COLO668 (cell line): ENCODE data around the gene ATIC.

Experiments used
- DNase-seq: peaks from one replicate; lab custom pipeline; 2025; ENCODE audit not compliant: unreplicated experiment; lab: John Stamatoyannopoulos, UW

ATIC gene

DNA sequence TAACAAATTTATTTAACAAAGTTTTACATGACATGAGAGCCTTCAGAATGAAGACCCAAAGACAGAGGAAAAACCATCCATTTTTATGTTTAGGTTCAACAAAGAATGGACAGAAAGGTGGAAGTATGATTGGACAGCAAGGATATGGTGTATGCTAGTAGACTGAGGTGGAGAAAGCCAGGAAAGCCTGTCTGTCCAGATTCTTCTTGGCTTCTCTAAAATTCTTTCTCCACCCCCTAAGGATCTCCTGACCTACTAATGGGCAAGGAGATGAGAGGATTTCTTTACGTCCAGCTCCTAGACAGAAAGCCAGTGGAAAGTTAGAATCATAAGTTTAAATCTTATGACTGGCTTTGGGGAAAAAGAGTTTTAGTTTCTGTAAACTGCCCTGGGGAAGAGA, 3.0 kb downstream of the ATIC start:
- no peak for DNase-seq

DNA sequence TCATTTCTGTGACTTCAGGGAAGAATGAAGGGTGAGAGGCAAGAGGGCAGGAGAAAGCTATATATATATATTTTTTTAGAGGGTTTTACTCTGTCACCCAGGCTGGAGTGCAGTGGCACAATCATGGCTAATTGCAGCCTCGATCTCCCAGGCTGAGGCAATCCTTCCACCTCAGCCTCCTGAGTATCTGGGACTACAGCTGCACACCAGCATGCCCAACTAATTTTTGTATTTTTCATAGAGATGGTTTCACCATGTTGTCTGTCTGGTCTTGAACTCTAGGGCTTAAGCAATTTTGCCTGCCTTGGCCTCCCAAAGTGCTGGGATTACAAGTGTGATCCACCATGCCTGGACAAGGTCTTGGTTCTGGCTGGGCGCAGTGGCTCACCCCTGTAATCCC, 3.4 kb downstream of the ATIC start:
- DNase-seq = no peak

DNA sequence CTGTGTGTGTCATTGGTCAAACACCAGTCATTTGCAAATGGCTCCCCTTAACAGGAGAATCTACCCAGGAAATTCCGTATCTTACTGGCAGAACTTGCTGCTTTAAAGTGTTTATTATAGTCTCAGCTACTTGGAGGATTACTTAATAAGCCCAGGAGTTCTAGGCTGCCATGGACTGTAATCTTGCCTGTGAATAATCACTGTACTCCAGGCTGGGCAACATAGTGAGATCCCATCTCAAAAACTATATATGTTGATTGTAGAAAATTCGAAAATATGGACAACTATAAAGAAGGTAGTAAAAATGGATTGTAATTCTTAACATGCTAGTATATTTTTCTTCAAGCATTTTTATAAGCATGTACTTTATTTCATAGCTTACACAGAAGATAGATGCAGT, 4.5 kb downstream of the ATIC start:
- DNase-seq = no peak

DNA sequence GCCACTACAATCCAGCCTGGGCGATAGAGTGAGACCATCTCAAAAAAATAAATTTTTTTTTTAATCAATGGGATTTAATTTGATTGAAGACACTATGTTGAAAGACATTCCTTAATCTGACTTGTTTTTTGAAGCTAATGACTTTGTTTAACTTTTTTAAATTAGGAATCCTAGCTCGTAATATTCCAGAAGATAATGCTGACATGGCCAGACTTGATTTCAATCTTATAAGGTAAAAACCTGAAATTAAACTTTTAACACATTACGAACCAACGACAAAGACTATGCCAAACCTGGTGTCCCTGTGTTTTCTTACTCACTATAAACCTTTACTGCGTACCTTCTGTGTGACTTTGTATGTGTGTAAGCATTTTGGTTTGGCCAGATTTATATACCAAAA, 7.6 kb downstream of the ATIC start:
- no peak for DNase-seq

DNA sequence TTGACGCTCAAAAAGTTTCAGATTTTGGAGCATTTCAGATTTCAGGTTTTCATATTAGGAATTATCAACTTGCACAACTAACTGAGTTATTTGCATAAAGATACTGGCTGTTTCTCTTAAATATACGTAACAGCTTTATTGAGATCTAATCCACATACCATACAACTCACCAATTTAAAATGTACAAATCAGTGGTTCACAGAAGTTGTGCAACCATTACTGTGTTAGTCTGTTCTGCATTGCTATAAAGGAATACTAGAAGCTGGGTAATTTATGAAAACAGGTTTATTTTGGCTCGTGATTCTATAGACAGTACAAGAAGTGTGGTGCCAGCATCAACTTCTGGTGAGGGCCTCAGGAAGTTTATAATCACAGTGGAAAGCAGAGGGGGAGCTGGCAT, 8.2 kb downstream of the ATIC start:
- no peak for DNase-seq

DNA sequence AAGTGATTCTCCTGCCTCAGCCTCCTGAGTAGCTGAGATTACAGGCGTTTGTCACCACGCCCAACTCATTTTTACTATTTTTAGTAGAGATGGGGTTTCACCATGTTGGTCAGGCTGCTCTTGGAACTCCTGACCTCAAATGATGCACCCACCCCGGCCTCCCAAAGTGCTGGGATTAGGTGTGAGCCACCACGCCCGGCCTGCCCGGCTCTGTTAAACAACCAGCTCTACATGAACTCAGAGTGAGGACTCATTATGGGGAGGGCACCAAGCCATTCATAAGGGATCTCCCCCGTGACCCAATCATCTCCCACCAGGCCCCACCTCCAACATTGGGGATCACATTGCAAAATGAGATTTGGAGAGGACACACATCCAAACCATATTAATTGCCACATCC, 8.8 kb downstream of the ATIC start:
- DNase-seq = no peak

DNA sequence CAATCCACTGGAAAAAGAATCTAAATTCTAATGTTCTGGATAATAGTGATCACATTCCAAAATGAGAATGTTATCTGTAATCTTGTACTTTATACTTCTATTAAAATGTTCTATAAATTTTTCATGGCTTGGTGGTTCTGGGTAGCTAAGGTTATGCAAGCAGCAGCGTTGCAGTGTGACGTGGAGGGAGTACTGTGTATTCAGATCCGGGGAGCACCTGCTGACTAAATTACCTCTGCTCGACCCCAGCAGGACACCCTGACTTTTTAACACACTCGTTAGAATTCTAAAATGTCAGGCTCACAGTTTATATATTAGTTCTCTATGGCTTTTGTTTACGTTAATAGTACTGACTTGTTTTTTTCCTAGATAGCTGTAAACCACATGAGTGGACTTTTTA, 13.0 kb downstream of the ATIC start:
- DNase-seq = no peak

DNA sequence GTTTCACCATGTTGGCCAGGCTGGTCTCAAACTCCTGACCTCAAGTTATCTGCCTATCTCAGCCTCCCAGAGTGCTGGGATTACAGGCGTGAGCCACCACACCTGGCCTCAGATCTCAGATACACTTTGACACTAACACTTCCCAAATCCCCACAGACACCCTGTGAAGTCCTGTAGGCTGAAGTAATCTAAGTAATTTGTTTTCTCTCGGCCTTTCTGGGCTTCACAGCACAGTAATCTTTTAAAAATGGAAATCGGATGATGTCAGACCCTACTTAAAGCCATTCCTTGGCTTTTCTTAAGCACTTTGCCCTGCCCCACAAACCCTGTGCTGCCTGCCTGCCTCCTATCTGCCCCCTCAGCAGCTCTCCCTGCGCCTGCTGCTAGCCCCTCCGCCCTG, 16.2 kb downstream of the ATIC start:
- DNase-seq = no peak

DNA sequence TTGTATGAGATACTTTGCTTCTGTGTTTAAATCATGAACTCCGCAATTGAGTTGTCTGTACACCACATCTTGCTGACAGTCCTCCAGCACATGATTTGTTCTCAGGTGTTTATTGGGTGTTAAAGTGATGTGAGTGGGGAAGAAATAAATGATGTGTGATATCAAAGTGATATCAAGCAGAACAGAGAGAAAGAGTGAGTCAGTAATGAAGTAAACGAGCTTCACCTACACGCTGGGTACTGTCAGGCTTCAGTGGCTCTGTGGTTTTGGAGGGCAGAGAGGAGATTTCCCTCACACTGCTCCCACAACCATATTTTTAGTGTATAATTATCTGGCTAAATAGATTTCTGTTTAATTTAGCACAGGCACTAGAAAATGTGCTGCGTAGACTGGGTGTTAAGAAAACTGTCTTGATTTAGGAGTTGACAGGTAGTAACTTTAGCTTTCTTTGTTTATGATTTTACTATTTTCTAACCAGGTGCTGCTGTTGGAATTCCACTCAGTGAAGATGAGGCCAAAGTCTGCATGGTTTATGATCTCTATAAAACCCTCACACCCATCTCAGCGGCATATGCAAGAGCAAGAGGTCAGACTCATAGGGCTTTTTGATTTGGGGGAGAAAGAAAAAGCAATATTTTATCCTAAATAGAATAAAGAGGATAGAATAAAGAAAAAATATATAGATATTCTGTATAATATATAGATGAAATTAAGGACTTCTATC, 21.2 kb downstream of the ATIC start:
- DNase-seq = no peak

DNA sequence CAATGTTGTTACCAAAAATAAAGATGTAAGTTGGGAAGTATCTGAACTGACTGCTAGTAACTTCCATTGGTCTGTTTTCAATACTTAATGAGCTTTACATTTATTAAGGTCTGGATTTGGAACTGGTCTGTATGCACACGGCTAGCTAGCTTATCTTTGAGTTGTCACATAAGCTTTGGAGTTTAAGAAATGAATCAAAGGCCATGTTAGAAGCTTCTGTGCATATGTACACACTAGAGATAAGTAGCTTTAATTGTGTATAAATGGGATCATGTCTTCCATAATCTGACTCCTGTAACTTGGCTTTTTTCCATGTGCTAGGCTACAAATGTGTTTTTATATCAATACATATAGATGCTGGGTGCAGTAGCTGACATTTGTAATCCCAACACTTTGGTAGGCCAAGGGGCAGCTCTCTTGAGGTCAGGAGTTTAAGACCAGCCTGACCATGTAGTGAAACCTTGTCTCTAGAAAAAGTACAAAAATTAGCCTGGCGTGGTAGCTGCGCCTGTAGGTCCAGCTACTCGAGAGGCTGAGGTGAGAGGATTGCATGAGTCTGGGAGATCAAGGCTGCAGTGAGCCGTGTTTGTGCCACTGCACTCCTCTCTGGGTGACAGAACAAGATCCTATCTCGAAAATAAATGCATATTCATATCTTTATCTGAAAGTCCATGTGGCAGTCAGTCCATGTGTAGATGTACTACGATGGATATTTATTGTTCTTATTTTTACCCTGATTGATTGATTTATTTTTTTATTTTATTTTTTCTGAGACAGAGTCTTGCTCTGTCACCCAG, 27.2 kb downstream of the ATIC start:
- no peak for DNase-seq

DNA sequence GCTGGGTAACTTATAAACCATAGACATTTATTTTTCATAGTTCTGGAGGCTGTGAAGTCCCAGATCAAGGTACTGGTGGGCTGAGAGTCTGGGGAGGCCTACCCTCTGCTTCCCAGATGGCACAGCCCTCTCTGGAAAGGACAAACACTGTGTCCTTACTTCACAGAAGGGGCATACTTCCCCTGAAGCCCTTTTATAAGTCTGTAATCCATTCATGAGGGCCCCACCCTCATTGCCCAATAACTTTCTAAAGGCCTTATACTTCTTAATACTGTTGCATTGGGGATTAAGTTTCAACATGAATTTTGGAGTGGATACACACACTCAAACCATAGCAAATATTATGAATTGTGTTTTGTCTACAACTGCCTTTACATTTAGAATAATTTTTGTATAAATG, 36.0 kb downstream of the ATIC start:
- DNase-seq = no peak

DNA sequence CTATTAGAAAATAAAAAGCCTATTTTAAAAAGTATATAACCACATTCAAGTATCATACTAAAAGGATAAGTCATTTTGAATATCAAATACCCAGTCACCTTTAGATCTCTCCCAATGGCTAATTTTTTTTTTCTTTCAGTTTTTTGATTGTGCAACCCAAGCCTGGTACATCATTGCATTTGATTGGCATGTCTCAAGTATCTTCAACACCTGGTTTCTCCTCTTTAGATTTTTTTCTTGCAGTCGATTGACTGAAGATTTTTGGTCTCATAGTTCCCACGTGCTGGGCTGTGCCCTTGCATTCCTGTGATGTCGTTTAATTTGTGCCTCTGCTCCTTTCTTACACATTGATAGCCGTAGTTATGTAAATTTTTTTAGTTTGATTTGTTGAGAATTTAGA, 40.7 kb downstream of the ATIC start:
- no peak for DNase-seq

DNA sequence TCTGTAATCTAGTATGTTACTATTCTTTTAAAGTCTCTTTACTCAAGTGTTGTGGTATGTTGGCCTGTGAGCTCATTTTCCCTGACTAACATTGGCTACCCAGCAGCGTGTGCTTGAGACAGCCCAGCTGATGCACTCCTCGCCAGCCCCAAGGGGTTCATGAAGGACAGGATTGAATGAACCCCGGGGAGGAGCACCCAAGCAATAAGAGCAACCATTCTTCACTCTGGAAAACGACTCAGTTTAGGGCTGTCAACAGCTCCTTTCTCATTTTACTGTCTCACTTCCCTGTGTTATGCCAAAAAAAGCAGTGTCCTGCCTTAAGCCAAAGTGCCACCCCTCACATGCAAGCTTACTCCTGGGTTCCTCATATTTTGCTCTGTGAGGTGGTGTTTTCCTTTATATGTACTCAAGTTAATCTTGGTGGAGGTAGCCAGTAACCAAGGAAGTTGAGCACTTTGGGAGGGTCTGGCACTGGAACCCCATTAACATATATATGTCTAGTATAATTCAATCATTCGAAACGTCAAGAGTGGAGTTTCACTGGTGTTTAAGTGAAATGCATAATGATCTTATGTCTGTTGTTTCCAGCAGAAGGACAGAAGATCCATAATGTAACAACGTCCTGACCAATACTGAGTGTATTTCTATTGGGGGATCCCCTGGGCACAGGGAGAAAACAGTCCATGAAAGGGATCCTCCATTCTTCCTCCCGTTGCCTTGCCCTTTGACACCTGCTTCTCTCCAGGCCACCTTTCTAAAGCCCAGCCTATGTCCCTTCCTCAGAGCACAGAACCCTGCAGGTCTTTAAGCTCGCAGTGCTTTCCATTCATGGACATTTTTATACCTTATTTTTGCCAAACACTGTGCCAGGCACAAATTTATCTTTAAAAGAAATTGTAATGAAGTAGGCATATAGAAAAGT, 43.2 kb downstream of the ATIC start:
- DNase-seq = no peak

DNA sequence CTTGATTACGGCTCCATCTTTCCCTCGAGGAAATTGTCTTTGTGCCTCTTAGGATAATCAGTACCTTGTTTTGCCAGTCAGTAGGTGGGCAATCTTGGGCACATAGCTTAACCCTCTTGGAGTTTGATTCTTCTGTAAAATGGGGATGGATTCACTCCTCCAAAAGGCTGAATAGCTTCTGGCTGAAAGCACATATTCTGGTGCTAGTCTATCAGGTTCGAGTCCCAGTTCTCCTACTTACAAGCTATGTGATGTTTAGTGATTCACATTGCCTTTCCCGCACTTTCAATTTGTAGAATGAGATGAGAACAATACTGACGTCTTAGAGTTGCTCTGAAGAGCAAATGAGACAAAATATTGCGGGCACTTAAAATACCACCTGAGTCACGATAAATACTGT, 43.9 kb downstream of the ATIC start:
- DNase-seq = no peak

DNA sequence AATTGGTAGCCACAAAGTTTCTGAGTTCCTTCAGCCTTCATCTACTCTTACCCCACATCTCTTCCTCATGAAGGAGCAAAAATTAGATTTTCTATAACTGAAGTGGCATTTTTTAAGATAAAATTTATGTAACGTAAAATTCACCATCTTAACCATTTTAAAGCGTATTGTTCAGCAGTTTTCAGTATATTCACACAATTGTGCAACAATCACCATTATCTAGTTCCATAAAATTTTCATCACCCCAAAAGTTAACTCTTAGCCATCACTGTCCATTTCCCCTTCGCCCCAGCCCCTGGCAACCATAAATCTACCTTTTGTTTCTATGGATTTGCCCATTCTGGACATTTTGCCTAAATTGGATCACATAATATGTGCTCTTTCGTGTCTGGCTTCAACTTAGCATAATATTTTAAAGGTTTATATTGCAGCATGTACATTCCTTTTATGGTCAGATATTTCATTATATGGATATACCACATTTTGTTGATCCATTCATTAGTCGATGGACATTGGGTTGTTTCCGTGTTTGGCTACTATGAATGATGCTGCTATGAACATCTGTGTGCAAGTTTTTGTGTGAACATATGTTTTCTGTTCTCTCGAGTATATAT, 44.6 kb downstream of the ATIC start:
- no peak for DNase-seq

DNA sequence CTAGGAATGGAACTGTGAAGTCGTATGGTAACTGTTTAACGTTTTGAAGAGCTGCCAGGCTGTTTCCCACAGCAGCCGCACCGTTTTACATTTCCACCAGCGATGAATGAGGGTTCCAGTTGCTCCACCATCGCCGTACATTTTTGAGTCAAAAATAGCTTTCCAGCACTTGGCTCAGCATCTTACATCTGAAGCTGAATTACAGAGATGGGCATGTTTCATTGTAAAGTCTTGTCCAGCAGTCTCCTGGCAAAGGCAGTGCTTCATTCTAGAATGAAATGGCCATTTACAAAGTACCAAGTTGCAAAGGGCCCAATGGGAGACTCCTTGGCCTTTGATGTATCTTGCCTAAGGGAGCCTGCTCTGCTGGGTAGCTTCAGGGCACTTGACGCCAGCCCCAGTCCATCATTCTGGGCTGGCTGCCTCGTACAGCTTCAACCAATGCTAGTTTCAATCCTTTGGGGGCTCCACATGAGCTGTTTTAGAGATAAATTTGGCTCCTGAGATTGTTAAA, 45.1 kb downstream of the ATIC start:
- DNase-seq = no peak

DNA sequence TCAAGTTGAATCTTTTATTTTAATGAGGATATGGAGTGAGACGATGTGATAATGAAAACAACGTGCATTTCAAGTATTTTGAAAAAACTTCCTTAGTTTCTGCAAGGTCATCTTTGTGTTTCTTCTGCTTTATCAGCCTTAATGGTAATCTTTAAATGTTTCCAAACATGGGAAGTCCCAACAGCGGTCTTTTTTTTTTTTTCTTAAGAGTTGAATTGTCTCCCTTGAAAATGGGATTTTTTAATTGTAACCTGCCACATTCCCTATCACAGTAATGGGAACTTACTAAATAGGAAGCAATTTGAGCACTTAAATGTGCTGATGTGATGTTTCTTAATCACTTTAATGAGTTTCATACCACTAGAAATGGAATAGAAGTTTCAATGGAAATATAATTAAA, 45.8 kb downstream of the ATIC start:
- no peak for DNase-seq

DNA sequence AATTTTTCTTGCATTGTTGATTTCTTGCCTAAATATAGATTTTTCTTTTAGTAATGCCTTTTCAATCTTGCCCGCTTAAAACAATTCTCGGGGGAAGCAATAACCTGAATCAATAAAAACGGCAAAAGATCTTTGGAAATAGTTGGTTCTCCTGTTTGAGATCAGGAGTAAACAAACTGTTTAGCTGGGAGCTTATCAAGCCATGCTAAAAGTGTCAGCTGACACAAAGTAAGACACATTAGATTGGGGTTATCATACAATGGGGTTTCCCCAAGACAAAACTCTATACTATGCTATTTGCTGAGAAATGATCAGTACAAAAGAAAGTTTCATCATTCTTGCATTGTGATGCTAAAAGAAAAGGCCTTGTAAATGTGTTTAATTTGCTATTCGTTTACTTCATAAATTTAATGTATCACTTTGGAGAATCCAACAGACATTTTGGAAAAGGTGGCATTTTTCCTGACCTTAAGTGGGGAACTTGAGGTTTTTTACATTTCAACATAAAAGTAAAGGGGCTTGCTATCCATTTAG, 46.5 kb downstream of the ATIC start:
- DNase-seq = no peak

DNA sequence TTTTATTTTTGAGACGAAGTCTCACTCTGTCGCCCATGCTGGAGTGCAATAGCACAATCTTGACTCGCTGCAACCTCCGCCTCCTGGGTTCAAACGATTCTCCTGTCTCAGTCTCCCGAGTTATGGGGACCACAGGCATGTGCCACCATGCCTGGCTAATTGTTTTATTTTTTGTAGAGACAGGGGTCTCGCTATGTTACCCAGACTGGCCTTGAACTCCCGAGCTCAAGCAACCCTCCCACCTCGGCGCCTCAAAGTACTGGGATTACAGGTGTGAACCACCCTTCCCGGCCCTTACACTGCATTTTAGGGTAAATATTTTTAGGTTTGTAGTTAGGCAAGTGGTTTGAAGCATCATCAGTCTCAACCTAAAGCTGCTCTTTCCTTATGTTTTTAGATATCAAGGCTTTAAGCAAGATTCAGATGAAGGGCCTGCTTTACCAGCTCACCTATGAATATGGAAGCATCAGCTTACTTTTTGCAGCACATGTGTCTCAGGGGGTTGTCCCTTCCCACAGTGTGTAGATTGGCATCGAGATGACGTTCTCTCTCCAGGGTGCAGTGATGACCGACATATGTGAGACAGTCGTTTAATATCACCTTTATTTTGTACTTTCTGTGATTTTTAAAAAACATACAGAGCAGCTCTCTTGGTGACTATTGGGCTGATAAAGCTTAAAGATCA, 47.2 kb downstream of the ATIC start:
- DNase-seq = no peak

DNA sequence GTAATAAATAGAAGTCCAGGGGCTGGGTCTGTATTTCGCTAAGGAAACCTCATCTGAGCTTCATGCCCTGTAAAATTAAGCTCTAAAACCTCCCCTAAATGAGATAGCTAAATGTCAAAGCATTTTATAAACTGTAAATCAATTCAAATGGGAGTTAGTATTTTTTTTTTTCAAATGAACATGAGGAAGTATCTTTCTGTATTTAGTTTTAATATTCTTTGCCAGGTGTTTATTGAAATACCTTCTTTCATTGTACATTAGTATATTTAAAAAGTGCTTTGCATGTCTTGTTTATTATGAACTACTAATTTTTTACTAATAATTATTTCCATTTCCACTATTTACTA, 47.7 kb downstream of the ATIC start:
- DNase-seq = no peak
